GM12878 (cell line): ENCODE results near the gene ESCO1. TPM values are rescaled to one million over a fixed set of nuclear protein-coding genes. Genes with fewer than 3 reads are reported as not detected.

ENCODE experiments used
- ATAC-seq: fragments of 200-7000 bp; cut with Tn5 transposase; 3 replicates; pipeline ENCODE4 v1.9.1; 2020; ENCODE audit warnings: mild to moderate bottlenecking, moderate library complexity
- BruUV-seq: library from RNA; stranded (reverse); fragments of 400-500 nt; replicated peaks from 2 replicates; lab custom pipeline; 2021; lab: Mats Ljungman, UMichigan
- CTCF ChIA-PET: fragments of 300-600 bp; sonication (Branson Sonifier 250); formaldehyde crosslinking; extraction: SDS; loops from one replicate; lab custom pipeline; 2021; ENCODE audit warnings: inconsistent platforms; lab: Yijun Ruan, JAX
- POLR2A ChIA-PET: fragments of 350-600 bp; formaldehyde crosslinking; extraction: SDS; loops from one replicate; lab custom pipeline; 2021; ENCODE audit warnings: inconsistent platforms; lab: Charles Lee
- RAD21 ChIA-PET: fragments of 300-600 bp; sonication (Branson Sonifier 250); formaldehyde crosslinking; loops from one replicate; lab custom pipeline; 2023; ENCODE audit warnings: antibody characterized with exemption; ENCODE audit not compliant: unreplicated experiment; lab: Charles Lee
- SMC1A ChIA-PET: fragments of 300-600 bp; sonication (Branson Sonifier 250); formaldehyde crosslinking; loops from one replicate; lab custom pipeline; 2023; ENCODE audit not compliant: unreplicated experiment, uncharacterized antibody; lab: Charles Lee
- DNase-seq: peaks from one replicate; pipeline ENCODE4 v3.0.0-alpha.2; 2011; ENCODE audit warnings: low read depth, low spot score
- FAIRE-seq: peaks from 3 replicates; lab custom pipeline; 2011; peaks lifted over from hg19 to GRCh38; lab: Jason Lieb, UNC
- H2AFZ ChIP-seq: 2 replicates; pipeline ENCODE4 v1.6.0; 2011; ENCODE audit warnings: low read depth, low read length, control low read depth; ENCODE audit not compliant: control insufficient read depth
- H3K27ac ChIP-seq: 2 replicates; pipeline ENCODE4 v1.5.1; 2011; ENCODE audit warnings: control low read depth; ENCODE audit not compliant: control insufficient read depth, insufficient read depth
- H3K27me3 ChIP-seq, 2 experiments: replicated peaks in 1 of 2; 2 replicates each; pipeline versions ENCODE4 v1.6.0 to v1.6.1; 2011; ENCODE audit warnings: low read length in 1 of 2; ENCODE audit not compliant: control insufficient read depth in 2 of 2, insufficient read depth in 2 of 2
- H3K36me3 ChIP-seq, 2 experiments: 2 replicates each; pipeline ENCODE4 v1.5.1; 2011; ENCODE audit warnings: low read length in 1 of 2; ENCODE audit not compliant: control insufficient read depth in 2 of 2, insufficient read depth in 2 of 2
- H3K4me1 ChIP-seq: 2 replicates; pipeline ENCODE4 v1.6.1; 2011; ENCODE audit warnings: mild to moderate bottlenecking, low read length, moderate library complexity, mixed read lengths; ENCODE audit not compliant: control insufficient read depth, insufficient read depth
- H3K4me2 ChIP-seq: 2 replicates; pipeline ENCODE4 v1.6.0; 2011; ENCODE audit warnings: control low read depth; ENCODE audit not compliant: control insufficient read depth, insufficient read depth
- H3K4me3 ChIP-seq: fragments of 200-600 bp; sonication (generic); 2 replicates; pipeline ENCODE4 v1.5.1; 2016
- H3K79me2 ChIP-seq: 2 replicates; pipeline ENCODE4 v1.6.0; 2011; ENCODE audit warnings: low read length; ENCODE audit not compliant: control insufficient read depth, insufficient read depth
- H3K9ac ChIP-seq: 2 replicates; pipeline ENCODE4 v1.8.0; 2011; ENCODE audit warnings: low read length, control low read depth, mixed read lengths; ENCODE audit not compliant: control insufficient read depth, insufficient read depth
- H3K9me3 ChIP-seq: replicated peaks from 3 replicates; pipeline ENCODE4 v1.5.1; 2011; ENCODE audit warnings: mild to moderate bottlenecking, low read length; ENCODE audit not compliant: control insufficient read depth, insufficient read depth
- H4K20me1 ChIP-seq: 2 replicates; pipeline ENCODE4 v1.6.0; 2011; ENCODE audit not compliant: control insufficient read depth, insufficient read depth
- CBX5 ChIP-seq: sonication (generic); IDR thresholded peaks from 2 replicates; pipeline ENCODE4 v1.6.1; 2016; ENCODE audit warnings: low read depth, moderate library complexity, mild to moderate bottlenecking, inconsistent platforms
- CHD2 ChIP-seq: IDR thresholded peaks from 2 replicates; pipeline ENCODE4 v1.6.1; 2011; ENCODE audit warnings: low read depth, low read length, improper control_type of control experiment, borderline replicate concordance
- CREB1 ChIP-seq: IDR thresholded peaks from 2 replicates; pipeline ENCODE4 v1.6.1; 2012; ENCODE audit warnings: low read depth, mild to moderate bottlenecking, inconsistent platforms
- CTCF ChIP-seq, 3 experiments: IDR thresholded peaks in 2 of 3; conservative IDR thresholded peaks in 1 of 3; 2 replicates each; pipeline ENCODE4 v1.5.1; 2011; ENCODE audit warnings: low read depth in 3 of 3, low read length in 3 of 3, mild to moderate bottlenecking in 3 of 3, control low read depth in 2 of 3, moderate library complexity in 2 of 3, inconsistent platforms in 1 of 3, mixed read lengths in 1 of 3; ENCODE audit not compliant: control insufficient read depth in 2 of 3, insufficient read depth in 1 of 3; ENCODE audit errors: extremely low read depth in 1 of 3
- EGR1 ChIP-seq, 2 experiments: IDR thresholded peaks; 1 replicate in 1 of 2; 2 replicates in 1 of 2; pipeline ENCODE4 v1.6.1; 2011 to 2012; ENCODE audit warnings: low read depth in 2 of 2, low read length in 2 of 2, borderline replicate concordance in 1 of 2, mild to moderate bottlenecking in 1 of 2, moderate library complexity in 1 of 2
- EZH2 ChIP-seq: IDR thresholded peaks from 2 replicates; pipeline ENCODE4 v1.6.1; 2012; ENCODE audit warnings: low read depth, mild to moderate bottlenecking, control low read depth, inconsistent platforms, low read length, borderline replicate concordance; ENCODE audit not compliant: control insufficient read depth
- HDGF ChIP-seq: fragments of 450-650 bp; IDR thresholded peaks from 2 replicates; pipeline ENCODE4 v1.6.1; 2016; ENCODE audit warnings: antibody characterized with exemption
- NFYB ChIP-seq: IDR thresholded peaks from 2 replicates; pipeline ENCODE4 v1.6.1; 2011; ENCODE audit warnings: low read depth, mild to moderate bottlenecking, low read length, improper control_type of control experiment, moderate library complexity; ENCODE audit not compliant: insufficient read depth
- PKNOX1 ChIP-seq: fragments of 450-650 bp; IDR thresholded peaks from 2 replicates; pipeline ENCODE4 v1.6.1; 2016; ENCODE audit warnings: mild to moderate bottlenecking
- POU2F2 ChIP-seq: IDR thresholded peaks from 3 replicates; pipeline ENCODE4 v1.6.1; 2011; ENCODE audit warnings: low read depth, mild to moderate bottlenecking, low read length, borderline replicate concordance
- RFX5 ChIP-seq: IDR thresholded peaks from 2 replicates; pipeline ENCODE4 v1.6.1; 2011; ENCODE audit warnings: low read depth, low read length, improper control_type of control experiment
- SMARCA5 ChIP-seq: fragments of 450-650 bp; IDR thresholded peaks from 2 replicates; pipeline ENCODE4 v1.6.1; 2017; ENCODE audit warnings: mild to moderate bottlenecking
- SREBF2 ChIP-seq: IDR thresholded peaks from 2 replicates; pipeline ENCODE4 v1.6.1; 2012; ENCODE audit warnings: mild to moderate bottlenecking, low read length
- SUPT20H ChIP-seq: IDR thresholded peaks from 2 replicates; pipeline ENCODE4 v1.6.1; 2011; ENCODE audit warnings: low read depth, mild to moderate bottlenecking, low read length, moderate library complexity, borderline replicate concordance; ENCODE audit not compliant: control insufficient read depth
- USF2 ChIP-seq: IDR thresholded peaks from 2 replicates; pipeline ENCODE4 v1.6.1; 2011; ENCODE audit warnings: low read depth, low read length, improper control_type of control experiment, borderline replicate concordance
- YBX1 ChIP-seq: fragments of 450-650 bp; IDR thresholded peaks from 2 replicates; pipeline ENCODE4 v1.6.1; 2016; ENCODE audit warnings: antibody characterized with exemption
- YY1 ChIP-seq: IDR thresholded peaks from 2 replicates; pipeline ENCODE4 v1.6.1; 2011; ENCODE audit warnings: low read depth, mild to moderate bottlenecking, low read length
- ZNF24 ChIP-seq: fragments of 450-650 bp; IDR thresholded peaks from 2 replicates; pipeline ENCODE4 v1.6.1; 2017; ENCODE audit warnings: antibody characterized with exemption, mild to moderate bottlenecking
- ZNF274 ChIP-seq: IDR thresholded peaks from one replicate; pipeline ENCODE4 v1.8.0; 2011; ENCODE audit not compliant: insufficient read length, insufficient read depth
- WGBS: methylation state at CpG from one replicate; pipeline ENCODE4 v1.1.6; 2016; ENCODE audit warnings: low lambda C conversion rate; ENCODE audit not compliant: insufficient replicate concordance, insufficient coverage; ENCODE audit errors: missing lambda C conversion rate; 5-methylcytosine and 5-hydroxymethylcytosine counted together
- in situ Hi-C: fragments of 300-500 bp; cut with MboI; formaldehyde crosslinking; loops from 9 replicates; pipeline ENCODE4 v1.14.3; 2018; ENCODE audit warnings: mixed read lengths
- intact Hi-C: fragments of 100-400 bp; cut with micrococcal nuclease; formaldehyde crosslinking; loops from one replicate; pipeline ENCODE4 v1.14.2; 2022; ENCODE audit not compliant: unreplicated experiment
- polyA plus RNA-seq, 11 experiments: library from polyadenylated mRNA; depleted of rRNA in 4 of 11; unstranded in 6 of 11; stranded (reverse) in 5 of 11; fragments of >200 nt; fragmentation: Nextera tagmentation in 4 of 11; fragmentation: Illumina TruSeq in 1 of 11; extraction: Ambion mirVana in 4 of 11; extraction: Trizol in 1 of 11; gene quantifications; 1 replicate in 1 of 11; 2 replicates in 10 of 11; pipeline versions ENCODE4 v1.2.1 to v1.2.3, GENCODE V29; 2011 to 2016; ENCODE audit warnings: inconsistent platforms in 2 of 11, missing spikeins in 2 of 11, low read depth in 1 of 11
- total RNA-seq, 4 experiments: library from RNA; depleted of rRNA in 3 of 4; stranded (reverse); fragments of >200 nt in 3 of 4; fragmentation: Illumina TruSeq in 1 of 4; extraction: Trizol in 1 of 4; gene quantifications; 2 replicates each; pipeline versions ENCODE4 v1.2.1 to v1.2.3, GENCODE V29; 2013 to 2021

ESCO1 gene
- total and polyA plus RNA-seq, 10 of the 15 experiments (the other 5 are each of a cell fraction or from before 2014, with no cell fraction given) = 8.6 to 22.4 (median 12.4) TPM

- ChIA-PET SMC1A (no interaction called here), RAD21 (no interaction called here), POLR2A (no interaction called here), CTCF (interaction anchor here (0.8 to 1.4 kb wide), 2 partner anchors 11 to 52 kb away, joined by 3 read pairs; partner anchors contain the start of gene ESCO1)
- H3K79me2 ChIP-seq = no peaks in the 10 kb centered on the region
- no peak for FAIRE-seq
- TF ChIP-seq HDGF (no peak), EGR1 (IDR thresholded peaks at IDR 0.05; ENCODE audit: borderline replicate concordance in 1 of 2, low read depth in 2 of 2, low read length in 2 of 2) (no peak), POU2F2 (no peak), CBX5 (no peak), SMARCA5 (no peak), ZNF274 (no peak), CHD2 (no peak), SREBF2 (no peak), USF2 (no peak), RFX5 (no peak), YBX1 (no peak), PKNOX1 (no peak), NFYB (no peak), YY1 (no peak), ZNF24 (no peak), EZH2 (no peak), CREB1 (no peak), SUPT20H (no peak), CTCF (IDR thresholded peaks at IDR 0.05 in 2 of 3, conservative IDR thresholded peaks at IDR 0.05 in 1 of 3; ENCODE audit: control insufficient read depth in 2 of 3, extremely low read depth in 1 of 3, insufficient read depth in 1 of 3, low read depth in 3 of 3, low read length in 3 of 3) (no peak)
- WGBS = 100% methylated on average over 2 of the region's 2 CpGs
- H3K4me3 ChIP-seq = no peak overlapping the region
- H4K20me1 ChIP-seq = no peaks in the 10 kb centered on the region
- no peak overlapping the region for H3K27ac ChIP-seq
- in situ Hi-C loops = no loop called here
- BruUV-seq = no TSS peak
- peaks cover 0 to 17% of the 10 kb centered on the region in 2 experiments; a peak in 3 of 4 replicates for H3K36me3 ChIP-seq
- H3K4me1 ChIP-seq = no peaks in the 10 kb centered on the region
- ATAC-seq = no peak
- H3K4me2 ChIP-seq = no peak overlapping the region
- peaks cover 1% of the 10 kb centered on the region; the same call in 2 of the 3 replicates for H3K9me3 ChIP-seq
- no peak overlapping the region for H2AFZ ChIP-seq
- H3K27me3 ChIP-seq = no peaks in the 10 kb centered on the region
- DNase-seq = no peak
- no peak overlapping the region for H3K9ac ChIP-seq
- intact Hi-C loops = no loop called here
These were observed 51.9 kb downstream of the ESCO1 start for GRCh38 chr18:21548647-21549046.
